Head of caudate nucleus (tissue), 42 donors: Measurements from ENCODE around the gene PHETA1.
"Not testable (repeated sequence)": the region's sequence is repeated elsewhere in the genome, so short reads cannot be mapped to it uniquely, and the experiment has no call there.

ENCODE experiments used
- DNase-seq, 42 donors: peaks; one replicate each; pipeline versions ENCODE4 v3.0.0 to v3.0.0-alpha.2; 2020 to 2021; ENCODE audit warnings: mixed read lengths in 7 of 42
- intact Hi-C: fragments of 100-400 bp; cut with DNase I; formaldehyde crosslinking; loops from one replicate; pipeline ENCODE4 v1.15.0; 2022

The PHETA1 gene

DNA sequence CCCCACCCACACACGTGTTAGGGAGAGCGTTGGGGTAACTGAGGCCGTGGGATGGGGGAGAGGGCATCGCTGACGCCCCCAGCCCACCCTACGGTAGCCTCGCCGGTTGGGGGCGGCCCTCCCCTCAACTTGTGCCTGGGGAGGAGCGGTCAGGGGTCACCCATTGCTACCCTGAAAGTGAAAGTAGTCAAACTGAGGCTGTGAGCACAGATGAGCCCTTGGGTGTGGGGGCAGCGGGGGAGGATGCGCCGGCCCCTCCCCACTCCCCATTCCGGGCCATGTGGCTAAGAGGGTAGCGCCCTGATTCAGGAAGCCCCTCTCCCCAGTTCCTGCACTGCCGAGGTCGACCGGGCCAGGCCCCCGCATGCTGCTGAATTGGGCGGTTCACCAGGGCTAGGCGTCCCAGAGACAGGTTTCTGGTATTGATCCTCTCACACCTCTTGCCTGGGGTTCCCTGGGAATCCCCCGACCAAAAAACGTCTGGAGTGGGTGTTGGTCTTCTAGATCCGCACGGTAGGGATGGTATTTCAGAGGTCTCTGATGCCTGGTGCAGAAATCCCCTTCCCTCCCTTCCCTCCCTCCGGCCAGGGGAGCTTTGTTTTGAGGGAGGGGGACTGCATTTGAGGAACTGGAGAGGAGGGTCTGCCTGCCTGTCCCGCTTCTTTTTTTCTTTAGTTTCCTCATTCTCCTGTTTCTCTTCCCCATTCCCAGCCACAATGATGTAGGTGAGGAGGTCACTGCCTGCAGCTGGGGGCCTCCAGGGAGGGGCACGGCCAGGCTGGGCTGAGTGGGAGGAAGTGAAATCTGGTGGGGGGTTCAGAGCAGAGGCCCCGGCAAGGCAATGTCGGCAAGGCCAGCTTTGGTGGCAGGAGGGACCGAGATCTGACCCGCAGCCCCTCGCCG, 37.8 kb upstream of the PHETA1 start:
- intact Hi-C loops, result loop anchor here (10.0 kb wide), 1 partner anchor 268 kb away; no protein-coding TSS in a partner anchor
- DNase-seq, result peak in 18 of 42 donors; percentile 39 to 67 (median 52)

DNA sequence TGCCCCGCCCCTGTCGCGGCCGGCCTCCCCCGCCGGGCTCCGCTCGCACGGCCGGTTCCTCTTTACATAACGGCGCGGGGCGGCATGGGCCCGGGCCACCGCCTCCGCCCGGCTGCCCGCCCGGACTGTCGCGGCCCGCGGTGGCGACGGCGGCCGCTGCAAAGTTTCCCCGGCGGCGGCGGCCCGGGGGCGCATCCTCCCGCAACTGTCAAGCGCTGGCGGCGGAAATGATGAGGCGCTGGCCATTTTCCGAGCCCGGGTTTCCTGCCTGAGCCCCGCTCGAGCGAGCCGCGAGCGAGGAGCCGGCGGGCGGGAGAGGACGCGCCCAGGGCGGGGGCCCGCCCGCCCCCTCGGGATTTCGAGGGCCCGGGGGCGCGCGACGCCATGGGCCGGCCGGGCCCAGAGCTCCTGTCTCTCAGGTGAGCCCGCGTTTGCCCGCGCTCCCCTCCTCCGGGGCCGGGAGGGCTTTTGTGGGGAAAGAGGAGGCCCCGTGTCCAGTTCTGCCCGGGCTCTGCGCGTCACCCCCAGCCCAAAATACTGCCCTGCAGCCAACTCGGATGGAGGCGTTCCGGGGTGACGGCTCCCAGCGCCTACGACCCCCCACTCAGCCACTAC, 37.1 kb upstream of the PHETA1 start, which contains the start of gene SH2B3:
SH2B3 (plus strand) TSS at position 65 of the 615 bp plus-strand sequence. CDS start 12,223 bp downstream, outside the sequence.
- intact Hi-C loops, result loop anchor here (10.0 kb wide), 1 partner anchor 269 kb away; no protein-coding TSS in a partner anchor
- no peak for DNase-seq

- DNase-seq, result peak; percentile 81 to 97 (median 91)
- intact Hi-C loops, result loop anchor here (10.0 kb wide), 1 partner anchor 269 kb away; no protein-coding TSS in a partner anchor
Observed at GRCh38 chr12:111405149-111405858, 36.4 kb upstream of the PHETA1 start.

DNA sequence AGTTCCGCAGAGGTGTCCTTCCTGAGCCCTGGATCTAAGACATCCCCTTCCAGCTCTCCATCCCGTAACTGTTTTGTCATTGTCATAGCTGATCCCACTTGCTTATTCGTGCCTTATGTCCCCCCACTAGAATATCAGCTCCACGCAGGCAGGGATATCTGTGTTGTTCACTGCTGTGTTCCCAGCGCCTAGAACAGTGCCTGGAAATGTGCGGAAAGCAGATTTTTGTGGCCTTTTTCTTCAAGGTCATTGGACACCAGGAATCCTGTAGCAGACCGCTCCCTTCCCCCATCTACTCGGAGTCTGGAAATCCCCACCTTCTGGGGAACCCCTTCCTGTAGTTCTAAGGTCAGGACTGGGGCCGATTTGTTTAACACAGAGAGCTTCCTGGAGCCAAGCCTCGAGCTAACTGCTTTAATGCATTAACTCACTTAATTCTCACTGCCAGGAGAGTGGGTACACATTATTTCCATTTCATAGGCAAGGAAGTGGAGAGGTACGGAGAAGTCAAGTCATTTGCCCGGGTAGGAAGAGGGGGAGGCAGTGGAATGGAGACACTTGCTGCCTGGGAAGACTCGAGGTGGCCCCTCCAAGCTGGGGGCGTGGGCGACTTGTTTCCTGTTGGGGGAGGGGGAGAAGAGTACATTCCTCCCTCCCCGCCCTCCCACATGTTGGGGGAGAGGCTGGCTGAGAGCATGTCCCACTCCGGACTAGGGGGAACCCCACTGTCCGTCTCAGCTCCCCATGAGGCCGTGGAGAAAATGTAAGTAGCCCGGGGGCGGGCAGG, 35.7 kb upstream of the PHETA1 start:
- DNase-seq, result no peak
- intact Hi-C loops, result loop anchor here (10.0 kb wide), 1 partner anchor 270 kb away; no protein-coding TSS in a partner anchor

GRCh38 chr12:111402490-111402824, 33.6 kb upstream of the PHETA1 start:
- intact Hi-C loops, result loop anchor here (10.0 kb wide), 1 partner anchor 272 kb away; no protein-coding TSS in a partner anchor
- DNase-seq, result not testable (repeated sequence)

DNA sequence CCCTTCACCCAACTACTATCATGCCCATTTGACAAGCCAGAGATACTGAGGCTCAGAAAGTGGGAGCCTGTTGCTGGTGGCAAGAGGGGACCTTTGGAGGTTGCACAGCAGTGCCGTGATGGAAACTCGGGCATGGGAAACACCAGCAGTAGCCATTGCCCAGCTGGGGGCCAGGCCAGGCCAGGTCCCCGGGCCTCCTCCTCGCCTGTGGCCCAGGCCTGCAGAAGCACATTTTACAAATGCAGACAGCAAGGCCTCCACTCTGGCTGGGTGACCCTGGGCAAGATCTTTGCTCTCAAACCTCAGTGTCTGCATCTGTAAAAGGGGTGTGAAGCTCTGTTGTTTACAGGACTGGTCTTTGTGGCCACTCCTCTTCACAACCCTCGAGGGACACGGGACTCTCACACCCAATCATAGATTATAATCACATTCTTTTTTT, 32.3 kb upstream of the PHETA1 start:
- intact Hi-C loops, result loop anchor here (10.0 kb wide), 1 partner anchor 274 kb away; no protein-coding TSS in a partner anchor
- DNase-seq, result no peak

DNA sequence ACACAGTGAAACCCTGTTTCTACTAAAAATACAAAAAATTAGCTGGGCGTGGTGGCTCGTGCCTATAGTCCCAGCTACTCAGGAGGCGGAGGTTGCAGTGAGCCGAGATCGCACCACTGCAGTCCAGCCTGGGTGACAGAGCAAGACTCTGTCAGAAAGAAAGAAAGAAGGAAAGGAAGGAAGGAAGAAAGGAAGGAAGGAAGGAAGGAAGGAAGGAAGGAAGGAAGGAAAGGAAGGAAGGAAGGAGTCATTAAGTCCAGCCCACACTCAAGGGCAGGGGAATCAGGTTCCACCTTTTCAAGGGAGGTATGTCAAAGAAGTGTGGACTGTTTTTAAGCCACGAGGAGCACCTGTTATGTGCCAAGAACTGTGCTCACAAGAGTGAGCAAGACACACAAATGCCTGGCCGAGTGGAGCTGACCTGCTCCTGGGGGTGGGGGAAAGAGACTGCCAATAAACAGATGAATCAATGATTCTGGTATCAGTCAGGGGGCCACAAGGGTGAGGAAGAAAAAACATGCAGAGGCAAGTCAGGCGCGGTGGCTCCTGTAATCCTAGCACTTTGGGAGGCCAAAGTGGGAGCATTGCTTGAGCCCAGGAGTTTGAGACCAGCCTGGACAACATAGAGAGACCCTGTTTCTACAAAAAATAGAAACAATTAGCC, 31.0 kb upstream of the PHETA1 start:
- not testable (repeated sequence) for DNase-seq
- intact Hi-C loops, result loop anchor here (10.0 kb wide), 1 partner anchor 275 kb away; no protein-coding TSS in a partner anchor

GRCh38 chr12:111398530-111398929, 29.6 kb upstream of the PHETA1 start:
- DNase-seq, result peak in 1 of 42 donors; percentile 21
- intact Hi-C loops, result no loop called here

DNA sequence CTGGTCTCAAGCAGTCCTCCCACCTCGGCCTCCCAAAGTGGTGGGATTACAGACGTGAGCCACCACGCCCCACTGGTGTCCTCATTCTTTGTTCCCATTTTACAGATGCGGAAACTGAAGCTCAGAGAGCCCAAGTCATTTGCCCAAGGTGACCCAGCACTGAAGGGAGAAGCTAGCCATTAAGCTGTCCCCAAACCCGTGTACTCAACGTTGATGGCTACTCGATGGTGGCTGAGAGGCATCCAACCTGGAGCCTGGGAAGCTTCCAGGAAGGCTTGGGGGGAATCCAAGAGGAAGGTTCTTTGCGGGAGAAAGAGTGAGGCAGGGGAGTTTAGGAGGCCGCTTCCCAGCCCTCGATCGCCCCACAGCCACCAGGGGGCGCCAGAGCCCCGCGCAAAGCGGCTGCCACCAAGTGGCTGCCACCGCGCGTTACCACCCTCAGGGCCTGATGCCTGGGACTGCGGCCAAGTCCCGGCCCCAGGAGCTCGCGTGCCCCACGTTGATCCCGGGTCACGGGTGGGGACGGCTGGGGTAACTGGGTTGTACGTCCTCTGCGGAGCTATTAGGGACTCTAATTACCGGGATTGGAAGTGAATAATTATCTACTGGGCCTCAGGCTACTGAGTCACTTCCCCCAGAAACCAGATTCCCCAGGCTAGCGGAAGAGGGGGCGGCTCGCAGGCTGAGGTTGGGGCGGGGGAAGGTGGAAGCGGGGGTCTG, 28.0 kb upstream of the PHETA1 start:
- DNase-seq, result peak; percentile 67 to 95 (median 90)
- intact Hi-C loops, result loop anchor here (2.0 kb wide), 1 partner anchor 54 kb away; no protein-coding TSS in a partner anchor

DNA sequence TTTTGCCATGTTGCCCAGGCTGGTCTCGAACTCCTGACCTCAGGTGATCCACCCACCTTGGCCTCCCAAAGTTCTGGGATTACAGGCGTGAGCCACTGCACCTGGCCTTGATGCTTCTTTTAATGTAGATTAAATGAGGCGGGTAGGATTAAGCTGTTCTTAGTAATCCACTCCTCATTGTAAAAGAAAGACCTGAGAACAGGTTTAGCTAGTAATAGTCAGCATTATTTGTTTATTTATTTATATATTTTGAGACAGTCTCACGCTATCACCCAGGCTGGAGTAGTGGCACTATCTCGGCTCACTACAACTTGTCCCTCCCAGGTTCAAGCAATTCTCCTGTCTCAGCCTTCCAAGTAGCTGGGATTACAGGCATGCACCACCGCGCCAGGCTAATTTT, 27.4 kb upstream of the PHETA1 start:
- DNase-seq, result not testable (repeated sequence)
- intact Hi-C loops, result loop anchor here (2.0 kb wide), 1 partner anchor 55 kb away; no protein-coding TSS in a partner anchor

DNA sequence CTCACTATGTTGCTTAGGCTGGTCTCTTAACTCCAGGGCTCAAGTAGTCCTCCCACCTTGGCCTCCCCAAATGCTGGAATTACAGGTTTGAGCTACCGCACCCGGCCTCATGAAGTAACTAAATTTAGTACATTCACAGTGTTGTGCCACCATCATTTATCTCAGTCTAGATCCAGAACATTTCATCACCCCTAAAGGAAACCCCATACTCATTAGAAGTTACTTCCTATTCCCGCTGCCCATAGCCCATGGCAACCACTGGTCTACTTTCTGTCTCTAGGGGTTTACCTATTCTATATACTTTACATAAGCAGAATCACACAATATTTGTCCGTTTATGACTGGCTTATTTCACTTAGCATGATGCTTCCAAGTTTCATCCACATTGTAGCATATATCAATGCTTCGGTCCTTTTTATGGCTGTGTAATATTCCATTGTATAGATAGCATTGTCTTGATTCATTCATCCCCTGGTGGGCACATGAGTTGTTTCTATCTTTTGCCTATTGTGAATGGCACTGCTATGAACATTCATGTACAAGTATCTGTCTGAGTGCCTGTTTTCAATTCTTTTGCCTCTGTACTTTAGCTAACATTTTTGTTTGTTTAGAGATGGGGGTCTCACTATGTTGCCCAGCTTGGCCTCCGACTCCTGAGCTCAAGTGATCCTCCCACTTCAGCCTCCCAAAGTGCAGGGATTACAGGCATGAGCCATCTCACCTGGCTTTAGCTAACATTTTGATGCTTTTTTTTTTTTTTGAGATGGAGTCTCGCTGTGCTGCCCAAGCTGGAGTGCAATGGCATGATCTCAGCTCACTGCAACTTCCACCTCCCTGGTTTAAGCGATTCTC, 26.7 kb upstream of the PHETA1 start:
- intact Hi-C loops, result loop anchor here (2.0 kb wide), 1 partner anchor 55 kb away; no protein-coding TSS in a partner anchor
- no peak for DNase-seq

- DNase-seq, result no peak
- intact Hi-C loops, result no loop called here
Observed at GRCh38 chr12:111394480-111394879, 25.6 kb upstream of the PHETA1 start.

DNA sequence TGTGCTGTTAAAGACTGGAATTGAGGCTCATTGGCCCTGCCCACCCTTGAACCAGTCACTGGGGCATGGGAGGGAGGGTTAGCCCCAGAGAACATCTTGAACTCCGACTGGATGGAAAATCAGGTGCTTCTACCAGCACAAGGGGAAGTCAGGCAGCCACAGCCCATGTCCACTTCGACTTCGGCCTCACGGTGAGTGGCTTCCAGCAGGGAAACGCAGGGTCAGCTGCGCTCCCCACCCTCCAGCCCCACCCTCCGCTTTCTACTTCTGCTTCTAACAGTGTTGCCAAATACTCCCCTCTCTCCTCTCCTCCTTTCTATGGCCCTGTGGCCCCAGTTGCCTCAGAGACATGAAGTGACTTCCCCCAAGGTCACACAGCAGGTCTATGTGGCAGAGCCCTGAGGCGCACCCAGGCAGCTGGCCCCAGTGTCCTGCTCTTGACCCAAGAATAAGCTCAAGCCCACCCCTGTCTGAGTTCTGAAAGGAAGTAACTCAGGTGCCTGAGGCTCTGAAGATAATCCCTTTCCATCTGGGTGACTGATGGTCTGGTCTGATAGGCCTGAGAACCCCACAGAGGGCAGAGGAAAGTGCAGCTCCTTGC, 24.9 kb upstream of the PHETA1 start:
- intact Hi-C loops, result no loop called here
- peak in 5 of 42 donors; percentile 21 to 54 (median 39) for DNase-seq

DNA sequence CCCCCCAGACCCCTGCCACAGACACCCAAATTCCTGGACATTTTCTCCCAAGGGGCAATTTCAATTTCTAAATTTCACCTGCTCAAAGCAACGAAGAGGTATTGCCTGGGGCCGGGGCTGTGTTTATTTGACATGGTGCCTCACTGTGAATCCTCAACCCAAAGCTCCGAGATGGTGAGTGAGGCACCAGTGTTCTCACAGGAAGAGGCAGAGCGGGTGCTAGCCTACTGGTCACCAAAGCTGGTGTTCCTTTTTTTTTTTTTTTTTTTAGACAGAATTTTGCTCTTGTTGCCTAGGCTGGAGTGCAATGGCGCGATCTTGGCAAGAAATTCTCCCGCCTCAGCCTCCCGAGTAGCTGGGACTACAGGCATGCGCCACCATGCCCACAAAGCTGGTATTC, 22.0 kb upstream of the PHETA1 start:
- intact Hi-C loops, result no loop called here

GRCh38 chr12:111389635-111390034, 20.7 kb upstream of the PHETA1 start:
- intact Hi-C loops, result no loop called here
- no peak for DNase-seq

More for the DNA sequence above, 22.0 kb upstream of the PHETA1 start:
- DNase-seq, result no peak
